H7 (cell line): Measurements from ENCODE around the gene ZFYVE16. TPM values are rescaled to one million over a fixed set of nuclear protein-coding genes. Genes with fewer than 3 reads are reported as not detected.
"Not testable (repeated sequence)": the region's sequence is repeated elsewhere in the genome, so short reads cannot be mapped to it uniquely, and the experiment has no call there.

Experiments
- DNase-seq: peaks from one replicate; pipeline ENCODE4 v3.0.0; 2012
- H3K27me3 ChIP-seq: 2 replicates; pipeline ENCODE4 v1.6.0; 2011; ENCODE audit warnings: mild to moderate bottlenecking, low read length; ENCODE audit not compliant: control insufficient read depth, insufficient read depth
- H3K36me3 ChIP-seq: replicated peaks from 2 replicates; pipeline ENCODE4 v1.5.1; 2011; ENCODE audit warnings: low read length; ENCODE audit not compliant: control insufficient read depth, insufficient read depth
- H3K4me3 ChIP-seq: 2 replicates; pipeline ENCODE4 v1.5.1; 2011; ENCODE audit warnings: low read depth, mild to moderate bottlenecking, control low read depth, low read length, moderate library complexity; ENCODE audit not compliant: insufficient read depth
- total RNA-seq: library from RNA; depleted of rRNA; stranded (reverse); fragments of >200 nt; shearing (Covaris generic); gene quantifications from 2 replicates; pipeline ENCODE4 v1.2.3, GENCODE V29; 2014

The ZFYVE16 gene
- total RNA-seq, 1 experiment from 2014 or later: 11.7 TPM

DNA sequence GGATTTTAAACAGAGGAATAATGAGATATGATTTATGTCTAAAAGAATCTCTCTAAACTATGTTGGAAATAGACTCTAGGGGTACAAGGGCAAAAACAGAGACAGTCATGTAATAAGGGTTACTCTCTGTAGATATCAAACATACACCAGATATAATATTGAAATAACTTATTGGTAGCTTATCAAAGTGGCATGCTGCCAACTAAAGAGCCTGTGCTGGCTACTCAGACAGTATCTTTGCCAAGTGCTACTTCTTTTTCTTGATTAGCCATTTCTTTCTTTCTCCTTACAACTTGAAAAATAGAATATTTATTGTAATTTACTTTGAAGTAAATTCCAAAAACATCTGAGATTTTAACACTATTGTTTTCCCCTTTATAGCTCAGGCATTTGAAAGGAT lies 34.9 kb downstream of the ZFYVE16 start:
- no peak overlapping the region for H3K4me3 ChIP-seq

DNA sequence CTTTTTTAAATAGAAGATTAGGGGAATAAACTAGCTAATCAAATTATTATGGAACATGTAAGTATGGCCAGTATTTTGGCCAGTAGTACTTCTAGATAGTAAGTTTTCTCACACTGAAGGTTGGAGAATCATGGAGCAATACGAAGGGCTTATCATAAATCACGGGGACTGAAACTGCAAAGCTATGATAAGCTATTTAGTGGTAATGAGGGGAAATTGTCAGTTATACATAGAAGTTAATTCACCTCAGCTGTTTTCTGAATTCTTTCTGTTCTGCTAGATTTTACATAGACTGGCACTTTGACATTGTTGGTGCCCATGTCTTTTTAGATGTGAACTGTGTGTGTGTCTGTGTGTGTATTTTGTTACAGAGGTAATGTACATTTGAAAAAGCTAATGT lies 45.5 kb downstream of the ZFYVE16 start:
- DNase-seq: no peak
- Histone ChIP-seq H3K27me3 (no peaks in the 10 kb centered on the region), H3K36me3 (no peaks in the 10 kb centered on the region; the same call in 1 of the 2 replicates), H3K4me3 (no peak overlapping the region)

More for the DNA sequence above, 34.9 kb downstream of the ZFYVE16 start:
- H3K36me3 ChIP-seq: peaks cover 2% of the 10 kb centered on the region; the same call in 1 of the 2 replicates
- H3K27me3 ChIP-seq: no peaks in the 10 kb centered on the region
- DNase-seq: no peak

DNA sequence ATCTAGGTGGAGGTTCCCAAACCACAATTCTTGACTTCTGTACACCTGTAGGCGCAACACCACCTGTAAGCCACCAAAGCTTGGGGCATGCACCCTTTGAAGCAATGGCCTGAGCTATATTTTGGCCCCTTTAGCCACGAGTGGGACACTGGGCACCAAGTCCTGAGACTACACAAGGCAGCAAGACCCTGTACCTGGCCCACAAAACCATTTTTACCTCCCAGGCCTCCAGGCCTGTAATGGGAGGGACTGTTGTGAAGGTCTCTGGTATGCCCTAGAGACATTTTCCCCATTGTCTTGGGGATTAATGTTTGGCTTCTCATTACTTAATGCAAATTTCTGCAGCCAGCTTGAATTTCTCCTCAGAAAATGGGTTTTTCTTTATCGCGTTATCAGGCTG lies 55.4 kb downstream of the ZFYVE16 start:
- H3K27me3 ChIP-seq: no peaks in the 10 kb centered on the region
- H3K4me3 ChIP-seq: no peak overlapping the region
- no peak for DNase-seq
- peaks cover 6% of the 10 kb centered on the region for H3K36me3 ChIP-seq

DNA sequence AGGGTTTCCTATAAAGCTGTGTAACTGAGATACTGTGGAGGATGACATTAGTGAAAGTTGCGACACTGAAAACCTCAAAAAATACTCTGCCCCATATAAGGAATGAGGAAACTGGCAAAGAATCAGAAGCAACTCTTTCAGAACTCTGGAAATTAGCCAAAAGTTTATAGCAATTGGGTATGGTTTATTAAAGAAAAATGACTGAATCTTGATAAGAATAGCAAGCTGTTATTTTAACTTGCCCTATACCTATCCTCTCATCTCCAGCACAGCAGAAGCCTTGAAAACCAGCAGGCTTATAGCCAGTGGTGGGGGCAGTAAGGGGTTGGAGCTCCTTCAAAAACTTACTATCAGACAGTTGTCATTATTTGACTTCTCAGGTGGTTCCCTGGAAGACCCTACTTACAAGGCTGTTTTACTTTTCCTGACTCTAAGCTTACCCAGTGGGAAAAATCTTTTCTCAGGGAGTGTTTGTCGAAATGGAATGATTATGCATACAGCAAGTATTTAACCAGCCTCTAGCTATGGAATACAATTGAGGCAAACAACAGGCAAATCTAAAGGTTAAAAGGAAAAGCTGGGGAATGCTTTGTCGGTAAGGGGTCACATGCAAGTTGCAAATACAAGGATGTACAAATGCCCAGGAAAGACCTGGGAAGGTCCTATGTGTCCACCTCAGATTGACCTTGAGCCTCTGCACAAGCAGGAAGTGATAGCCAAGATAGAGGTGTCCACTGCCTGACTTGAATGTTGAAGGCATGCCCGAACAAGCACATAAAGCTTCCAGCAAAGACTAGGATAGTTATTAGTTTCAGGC lies 59.0 kb downstream of the ZFYVE16 start:
- peaks cover 5% of the 10 kb centered on the region for H3K36me3 ChIP-seq
- no peak for DNase-seq
- H3K27me3 ChIP-seq: no peaks in the 10 kb centered on the region
- no peak overlapping the region for H3K4me3 ChIP-seq

DNA sequence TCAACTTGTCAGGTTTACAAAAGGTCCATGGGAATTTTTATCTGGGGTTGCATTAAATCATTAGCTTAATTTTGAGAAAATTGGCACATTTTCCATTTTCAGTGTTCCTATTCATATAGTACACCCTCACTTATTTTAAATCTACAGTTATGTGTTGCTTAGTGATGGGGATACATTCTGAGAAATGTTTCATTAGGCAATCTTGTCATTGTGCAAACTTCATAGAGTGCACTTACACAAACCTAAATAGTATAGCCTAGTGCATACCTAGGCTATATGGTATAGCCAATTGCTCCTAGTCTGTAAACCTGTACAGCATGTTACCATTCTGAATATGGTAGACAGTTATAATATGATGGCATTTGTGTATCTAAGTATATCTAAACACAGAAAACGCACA lies 60.3 kb downstream of the ZFYVE16 start:
- H3K4me3 ChIP-seq: no peak overlapping the region
- DNase-seq: no peak
- no peaks in the 10 kb centered on the region for H3K27me3 ChIP-seq
- peaks cover 3% of the 10 kb centered on the region for H3K36me3 ChIP-seq

DNA sequence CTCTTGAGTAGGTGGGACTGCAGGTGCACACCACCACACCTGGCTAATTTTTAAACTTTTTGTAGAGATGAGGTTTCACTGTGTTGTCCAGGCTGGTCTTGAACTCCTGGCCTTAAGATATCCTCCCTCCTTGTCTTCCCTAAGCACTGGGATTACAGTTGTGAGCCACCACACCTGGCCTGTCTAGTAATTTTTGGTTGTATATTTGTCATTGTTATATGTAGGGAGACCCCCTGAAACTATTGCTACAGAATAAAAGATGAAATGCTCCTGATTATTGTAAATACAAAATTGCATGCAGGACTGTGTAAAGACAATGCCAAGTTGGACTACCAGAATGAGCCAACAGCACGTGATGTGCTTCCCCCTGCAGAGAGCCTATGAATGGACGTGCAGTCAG lies 62.8 kb downstream of the ZFYVE16 start:
- not testable (repeated sequence) for DNase-seq, H3K27me3 ChIP-seq, H3K36me3 ChIP-seq, H3K4me3 ChIP-seq

DNA sequence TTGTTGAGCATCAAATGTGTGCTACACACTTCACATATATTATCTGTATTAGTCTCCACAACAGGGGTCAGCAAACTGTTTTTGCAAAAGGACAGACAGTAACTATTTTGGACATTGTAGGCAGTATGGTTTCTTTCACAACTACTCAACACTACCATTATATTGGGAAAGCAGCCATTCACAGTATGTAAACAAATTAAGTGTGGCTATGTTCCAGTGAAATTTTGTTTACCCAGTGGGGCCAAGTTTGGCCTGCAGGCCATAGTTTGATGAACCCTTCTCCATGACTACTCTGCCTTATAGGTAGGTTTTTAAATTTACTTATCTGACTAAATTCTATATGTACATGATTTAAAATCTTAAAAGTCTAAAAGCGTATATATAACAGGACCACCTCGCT lies 67.1 kb downstream of the ZFYVE16 start:
- no peaks in the 10 kb centered on the region for H3K27me3 ChIP-seq
- no peak for DNase-seq
- no peaks in the 10 kb centered on the region; the same call in 1 of the 2 replicates for H3K36me3 ChIP-seq
- H3K4me3 ChIP-seq: no peak overlapping the region

DNA sequence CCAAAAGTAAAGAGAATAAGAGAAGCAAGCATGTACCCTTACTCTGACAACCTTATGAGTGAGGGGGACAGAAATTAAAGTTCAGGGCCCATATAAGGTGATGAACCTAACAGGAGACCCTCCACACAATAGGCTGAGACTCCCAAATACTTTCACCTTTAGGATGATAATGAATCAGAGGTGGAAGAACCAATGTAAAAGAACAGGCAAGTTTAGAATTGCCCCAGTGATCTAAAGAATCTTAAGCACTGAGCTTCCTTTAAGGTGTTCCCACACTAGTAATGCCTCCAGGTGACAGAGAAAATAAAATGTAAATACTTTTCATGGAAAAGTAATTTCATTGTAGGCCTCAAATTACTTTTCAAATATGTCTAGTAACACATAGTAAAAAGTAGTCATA lies 71.8 kb downstream of the ZFYVE16 start:
- Histone ChIP-seq H3K36me3 (no peaks in the 10 kb centered on the region; the same call in 1 of the 2 replicates), H3K4me3 (no peak overlapping the region), H3K27me3 (no peaks in the 10 kb centered on the region)
- no peak for DNase-seq

DNA sequence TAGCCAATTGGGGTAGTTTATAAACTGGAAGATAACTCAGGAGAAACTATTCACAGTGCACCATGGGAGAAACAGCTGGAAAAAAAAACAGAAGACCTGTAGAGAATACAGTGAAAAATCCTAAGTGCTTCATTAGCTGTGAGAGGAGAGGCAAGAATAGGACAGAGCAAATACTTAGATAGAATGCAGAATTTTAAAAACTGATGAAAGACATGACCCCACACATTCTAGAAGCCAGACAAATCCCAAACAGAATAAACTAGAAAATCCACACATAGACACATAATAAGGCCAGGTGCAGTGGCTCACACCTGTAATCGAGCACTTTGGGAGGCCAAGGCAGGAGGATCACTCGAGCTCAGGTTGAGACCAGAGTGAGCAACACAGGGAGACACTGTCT lies 72.5 kb downstream of the ZFYVE16 start:
- Histone ChIP-seq H3K4me3 (no peak overlapping the region), H3K36me3 (no peaks in the 10 kb centered on the region; the same call in 1 of the 2 replicates), H3K27me3 (no peaks in the 10 kb centered on the region)
- no peak for DNase-seq

DNA sequence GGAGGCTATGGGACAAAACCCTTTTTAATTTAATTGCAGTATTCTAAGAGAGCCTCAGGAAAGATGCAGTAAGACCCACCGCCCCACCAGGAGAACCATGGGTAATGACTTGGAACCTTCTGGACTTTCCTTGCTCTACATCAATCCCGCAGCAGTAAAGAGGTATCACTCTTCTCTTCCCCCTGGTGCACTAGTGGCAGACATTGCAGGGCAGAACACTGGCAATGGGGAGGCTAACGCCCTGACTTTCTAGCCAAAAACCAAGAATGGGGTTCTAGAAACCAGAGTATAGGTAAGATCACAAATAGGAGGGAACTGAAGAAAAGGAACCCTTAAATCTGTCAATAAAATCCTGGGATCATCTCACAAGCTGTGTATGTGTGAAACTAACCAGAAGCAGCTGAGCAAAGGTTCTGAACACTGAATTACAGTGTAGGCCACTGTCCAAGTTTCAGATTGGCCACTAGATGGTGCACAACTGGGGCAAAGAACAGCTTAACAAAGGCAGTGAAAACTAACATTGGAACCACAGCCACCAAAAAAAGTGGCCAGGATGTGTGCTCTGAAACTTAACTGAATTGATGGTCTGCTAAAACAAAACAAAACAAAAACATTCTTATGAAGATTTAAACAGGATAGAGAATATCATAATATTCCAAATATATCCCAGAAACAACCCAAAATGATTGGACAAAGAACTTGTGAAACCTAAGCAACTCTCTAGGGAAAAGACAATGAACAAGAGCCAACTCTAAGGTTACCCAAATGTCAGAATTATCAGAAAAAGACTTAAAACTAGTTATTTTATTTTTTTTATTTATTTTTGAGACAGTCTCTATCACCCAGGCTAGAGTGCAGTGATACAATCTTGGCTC lies 73.4 kb downstream of the ZFYVE16 start:
- Histone ChIP-seq H3K27me3 (no peaks in the 10 kb centered on the region), H3K36me3 (no peaks in the 10 kb centered on the region), H3K4me3 (no peak overlapping the region)
- peak; percentile 21 for DNase-seq

DNA sequence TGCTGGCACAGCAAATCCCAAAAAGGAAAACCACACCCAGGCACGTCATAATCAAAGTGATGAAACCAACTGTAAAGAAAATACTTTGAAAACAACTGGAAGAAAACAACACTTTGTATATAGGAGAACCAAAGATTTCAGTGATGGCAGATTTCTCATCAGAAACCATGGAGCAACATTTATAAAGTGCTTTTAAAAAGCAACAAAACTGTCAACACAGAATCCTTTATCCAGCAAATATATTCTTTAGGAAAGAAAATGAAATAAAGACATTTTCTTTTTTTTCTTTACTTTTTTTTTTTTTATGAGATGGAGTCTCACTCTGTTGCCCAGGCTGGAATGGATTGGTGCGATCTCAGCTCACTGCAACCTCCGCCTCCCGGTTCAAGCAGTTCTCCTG lies 74.7 kb downstream of the ZFYVE16 start:
- Histone ChIP-seq H3K27me3 (no peaks in the 10 kb centered on the region), H3K36me3 (no peaks in the 10 kb centered on the region), H3K4me3 (no peak overlapping the region)
- DNase-seq: no peak

DNA sequence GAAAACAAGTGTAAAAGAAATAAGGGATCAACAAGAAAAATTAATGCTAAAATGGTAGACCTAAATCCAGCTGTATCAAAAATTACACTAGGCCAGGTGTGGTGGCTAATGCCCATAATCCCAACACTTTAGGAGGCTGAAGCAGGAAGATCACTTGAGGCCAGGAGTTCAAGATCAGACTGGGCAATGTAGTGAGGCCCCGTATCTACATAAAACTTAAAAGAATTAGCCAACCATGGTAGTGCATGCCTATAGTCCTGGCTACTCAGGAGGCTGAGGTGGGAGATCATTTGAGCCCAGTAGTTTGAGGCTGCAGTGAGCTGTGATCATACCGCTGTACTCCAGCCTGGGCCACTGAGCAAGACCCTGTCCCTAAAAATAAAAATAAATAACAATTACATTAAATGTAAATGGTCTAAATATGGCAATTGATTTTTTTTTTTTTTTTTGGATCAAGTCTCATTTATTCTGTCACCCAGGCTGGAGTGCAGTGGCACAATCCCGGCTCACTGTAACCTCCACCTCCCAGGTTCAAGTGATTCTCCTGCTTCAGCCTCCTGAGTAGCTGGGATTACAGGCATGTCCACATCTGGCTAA lies 75.9 kb downstream of the ZFYVE16 start:
- DNase-seq: no peak
- Histone ChIP-seq H3K27me3 (no peaks in the 10 kb centered on the region), H3K36me3 (no peaks in the 10 kb centered on the region), H3K4me3 (no peak overlapping the region)

DNA sequence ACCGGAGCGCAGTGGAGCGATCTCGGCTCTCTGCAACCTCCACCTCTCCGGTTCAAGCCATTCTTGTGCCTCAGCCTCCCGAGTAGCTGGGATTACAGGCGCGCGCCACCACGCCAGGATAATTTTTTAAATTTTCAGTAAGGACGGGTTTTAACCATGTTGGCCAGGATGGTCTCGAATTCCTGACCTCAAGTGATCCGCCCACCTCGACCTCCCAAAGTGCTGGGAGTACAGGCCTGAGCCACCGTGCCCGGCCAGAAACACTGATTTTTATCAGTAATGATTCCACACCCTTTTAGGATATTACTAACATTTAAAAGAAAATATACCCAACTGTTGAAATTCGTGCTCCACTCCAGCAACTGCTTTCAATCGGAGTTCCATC lies 79.6 kb downstream of the ZFYVE16 start:
- peak overlapping the region; percentile 57 for H3K4me3 ChIP-seq
- no peaks in the 10 kb centered on the region for H3K36me3 ChIP-seq
- no peak for DNase-seq
- no peaks in the 10 kb centered on the region for H3K27me3 ChIP-seq

DNA sequence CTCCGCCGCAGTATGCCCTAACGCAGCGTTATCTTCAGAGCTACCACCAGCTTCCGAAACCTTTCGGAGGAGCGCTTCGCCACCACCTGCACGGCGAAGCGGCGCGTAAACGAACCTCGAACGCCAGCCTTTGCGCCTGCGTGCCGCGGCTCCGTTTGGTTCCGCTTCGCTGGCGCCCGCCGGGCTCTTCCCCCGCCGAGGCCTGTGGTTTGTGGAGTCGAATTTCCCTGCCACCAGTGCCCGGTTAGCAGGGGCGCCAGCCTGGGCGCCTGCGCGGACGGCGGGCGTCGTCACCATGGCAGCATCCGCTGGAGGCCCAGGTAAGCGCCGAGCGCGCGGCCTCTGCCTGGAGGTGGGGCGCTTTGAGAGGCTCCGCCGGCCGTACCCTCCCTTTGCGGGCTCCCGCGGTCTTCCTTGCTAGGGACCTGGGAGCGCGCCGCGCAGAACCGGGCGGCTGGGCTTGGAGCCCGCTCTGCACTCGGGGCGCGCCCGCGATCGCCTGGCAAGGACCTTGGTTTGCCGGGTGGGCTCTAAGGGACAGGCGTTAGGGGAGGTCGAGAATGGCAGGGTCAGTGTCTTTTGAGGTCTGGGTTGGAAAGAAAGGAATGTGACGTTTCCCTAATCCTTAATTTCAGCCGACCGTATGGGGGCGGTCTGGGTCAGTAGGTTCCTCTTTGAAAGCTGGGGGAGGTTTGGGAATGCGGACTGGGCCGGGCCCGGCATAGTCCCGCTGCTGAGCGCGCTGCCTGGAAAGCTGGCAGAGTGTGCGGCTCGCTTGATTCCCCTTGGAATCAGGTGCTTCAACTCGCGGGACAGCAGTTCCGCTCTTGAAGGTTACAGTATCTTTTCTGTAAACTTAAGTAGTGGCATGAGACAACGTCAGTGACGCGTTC lies 80.2 kb downstream of the ZFYVE16 start, which contains the start of gene FAM151B:
TSS of gene FAM151B (plus strand) at position 272 of the 893 bp plus-strand sequence. CDS start at position 296, 24 bp downstream.
- no peaks in the 10 kb centered on the region for H3K27me3 ChIP-seq
- H3K36me3 ChIP-seq: no peaks in the 10 kb centered on the region
- H3K4me3 ChIP-seq: peak within 1 kb of the TSS; percentile 57
- DNase-seq: peak; percentile 95
